Left forelimb (tissue), 1 donor: ENCODE results near the gene MGMT.
A peak's percentile ranks its signal among the peaks of the same experiment; 100 is the strongest.

Source experiments
- DNase-seq: peaks from one replicate; pipeline ENCODE4 v3.0.0-alpha.2; 2018; ENCODE audit warnings: low spot score

Gene MGMT

GRCh38 chr10:129655679-129656031 is 188.6 kb downstream of the MGMT start:
- DNase-seq: no peak

GRCh38 chr10:129656642-129657041 is 189.6 kb downstream of the MGMT start:
- no peak for DNase-seq

- no peak for DNase-seq
Measured at GRCh38 chr10:129657297-129658017, 190.4 kb downstream of the MGMT start.

GRCh38 chr10:129658376-129659072 is 191.5 kb downstream of the MGMT start:
- DNase-seq: no peak

- DNase-seq: no peak
Measured at GRCh38 chr10:129659508-129660268, 192.6 kb downstream of the MGMT start.

GRCh38 chr10:129660569-129660968 is 193.5 kb downstream of the MGMT start:
- peak; percentile 64 for DNase-seq

- no peak for DNase-seq
Measured at GRCh38 chr10:129662426-129662825, 195.4 kb downstream of the MGMT start.

GRCh38 chr10:129670124-129670523 is 203.1 kb downstream of the MGMT start:
- no peak for DNase-seq

GRCh38 chr10:129673292-129673691 is 206.3 kb downstream of the MGMT start:
- DNase-seq: no peak

GRCh38 chr10:129675027-129675769 is 208.2 kb downstream of the MGMT start:
- DNase-seq: no peak

- no peak for DNase-seq
Measured at GRCh38 chr10:129676014-129676413, 209.0 kb downstream of the MGMT start.

GRCh38 chr10:129677377-129677927 is 210.4 kb downstream of the MGMT start:
- no peak for DNase-seq

GRCh38 chr10:129678186-129678585 is 211.1 kb downstream of the MGMT start:
- DNase-seq: no peak

- DNase-seq: no peak
Measured at GRCh38 chr10:129679207-129679606, 212.2 kb downstream of the MGMT start.

GRCh38 chr10:129680661-129681344 is 213.8 kb downstream of the MGMT start:
- no peak for DNase-seq

GRCh38 chr10:129681856-129682255 is 214.8 kb downstream of the MGMT start:
- DNase-seq: no peak

GRCh38 chr10:129683519-129683918 is 216.5 kb downstream of the MGMT start:
- DNase-seq: no peak

- DNase-seq: no peak
Measured at GRCh38 chr10:129683920-129684319, 216.9 kb downstream of the MGMT start.

- no peak for DNase-seq
Measured at GRCh38 chr10:129685271-129685670, 218.2 kb downstream of the MGMT start.

- DNase-seq: no peak
Measured at GRCh38 chr10:129689671-129690071, 222.6 kb downstream of the MGMT start.
